HEK293T (cell line): ENCODE measurements around the gene CAMKMT.

Experiments used
- CTCF ChIA-PET: fragments of 350-600 bp; formaldehyde crosslinking; extraction: SDS; loops from one replicate; lab custom pipeline; 2021; ENCODE audit warnings: antibody characterized with exemption, inconsistent platforms; lab: Yijun Ruan, JAX
- POLR2A ChIA-PET: fragments of 350-600 bp; formaldehyde crosslinking; extraction: SDS; loops from one replicate; lab custom pipeline; 2020; ENCODE audit warnings: antibody characterized with exemption, inconsistent platforms; lab: Yijun Ruan, JAX
- DNase-seq: peaks from one replicate; pipeline ENCODE4 v3.0.0; 2012; ENCODE audit warnings: mixed read lengths; ENCODE audit errors: extremely low spot score
- ARNT ChIP-seq: fragments of 450-650 bp; IDR thresholded peaks from 2 replicates; pipeline ENCODE4 v1.6.1; 2017; ENCODE audit warnings: mild to moderate bottlenecking
- CTBP1 ChIP-seq: fragments of 450-650 bp; IDR thresholded peaks from 2 replicates; pipeline ENCODE4 v1.6.1; 2016; ENCODE audit warnings: borderline replicate concordance
- ELF4 ChIP-seq: fragments of 450-650 bp; IDR thresholded peaks from 2 replicates; pipeline ENCODE4 v1.6.1; 2017; ENCODE audit warnings: antibody characterized with exemption
- FOXA1 ChIP-seq: fragments of 450-650 bp; IDR thresholded peaks from 2 replicates; pipeline ENCODE4 v1.6.1; 2016; ENCODE audit warnings: mild to moderate bottlenecking
- FOXK2 ChIP-seq: fragments of 450-650 bp; IDR thresholded peaks from 2 replicates; pipeline ENCODE4 v1.6.1; 2016; ENCODE audit warnings: mild to moderate bottlenecking
- FOXM1 ChIP-seq: fragments of 450-650 bp; IDR thresholded peaks from 2 replicates; pipeline ENCODE4 v1.6.1; 2017; ENCODE audit warnings: mild to moderate bottlenecking, borderline replicate concordance
- HDGF ChIP-seq: fragments of 450-650 bp; IDR thresholded peaks from 2 replicates; pipeline ENCODE4 v1.6.1; 2017; ENCODE audit warnings: antibody characterized with exemption, borderline replicate concordance
- L3MBTL2 ChIP-seq: fragments of 450-650 bp; conservative IDR thresholded peaks from 2 replicates; pipeline ENCODE4 v1.6.1; 2016; ENCODE audit warnings: mild to moderate bottlenecking
- LEF1 ChIP-seq: fragments of 450-650 bp; IDR thresholded peaks from 2 replicates; pipeline ENCODE4 v1.6.1; 2017; ENCODE audit warnings: mild to moderate bottlenecking, borderline replicate concordance
- NFRKB ChIP-seq: fragments of 450-650 bp; IDR thresholded peaks from 2 replicates; pipeline ENCODE4 v1.6.1; 2016; ENCODE audit warnings: mild to moderate bottlenecking, moderate library complexity
- PKNOX1 ChIP-seq: fragments of 450-650 bp; IDR thresholded peaks from 2 replicates; pipeline ENCODE4 v1.6.1; 2016
- SP1 ChIP-seq: fragments of 450-650 bp; IDR thresholded peaks from 2 replicates; pipeline ENCODE4 v1.6.1; 2017
- SUZ12 ChIP-seq: fragments of 450-650 bp; IDR thresholded peaks from 2 replicates; pipeline ENCODE4 v1.6.1; 2016; ENCODE audit warnings: mild to moderate bottlenecking
- TARDBP ChIP-seq: fragments of 450-650 bp; IDR thresholded peaks from 2 replicates; pipeline ENCODE4 v1.6.1; 2016
- ZNF384 ChIP-seq: fragments of 450-650 bp; IDR thresholded peaks from 2 replicates; pipeline ENCODE4 v1.6.1; 2016

CAMKMT gene

DNA sequence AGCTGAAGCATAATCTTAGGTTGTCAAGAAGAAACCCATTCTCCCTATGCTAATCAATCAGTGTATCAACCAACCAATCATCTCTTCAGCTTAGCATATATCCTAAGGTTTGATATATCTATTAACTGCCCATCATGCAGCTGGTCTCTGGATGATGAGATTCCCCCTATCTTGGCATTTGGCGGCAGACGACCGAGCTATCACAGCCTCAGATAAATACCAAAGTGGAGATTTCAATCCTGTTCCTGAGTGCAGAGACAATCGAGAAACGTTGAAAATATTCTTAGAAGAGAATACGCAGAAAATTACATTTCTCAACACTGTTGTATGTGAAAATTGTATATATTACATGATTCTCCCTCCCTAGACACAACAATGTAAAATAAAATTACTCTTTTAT, 320.7 kb downstream of the CAMKMT start:
- TF ChIP-seq ZNF384 (no peak), TARDBP (no peak), ELF4 (no peak), HDGF (no peak)
- ChIA-PET CTCF (no interaction called here), POLR2A (no interaction called here)
- no peak for DNase-seq

DNA sequence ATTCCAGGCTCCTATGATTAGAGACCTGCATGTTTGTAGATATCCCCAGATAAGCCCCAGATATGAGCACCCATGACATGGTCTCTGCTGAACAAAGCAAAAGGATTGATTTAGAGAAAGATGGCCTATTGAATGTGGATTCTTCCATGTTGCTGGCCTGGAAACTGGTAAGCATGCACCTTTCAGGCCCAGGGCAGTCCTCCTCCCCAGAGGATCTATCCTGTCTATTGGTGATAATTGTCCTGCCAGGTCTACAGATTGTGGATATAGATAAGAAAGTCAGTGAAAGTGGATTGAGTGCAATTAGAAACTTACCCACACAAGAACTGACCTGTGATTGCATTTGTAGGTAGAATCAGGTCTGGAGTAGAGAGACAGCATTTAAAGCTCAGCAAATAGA, 322.8 kb downstream of the CAMKMT start:
- ChIA-PET POLR2A (interaction anchor here (1.0 kb wide), 1 partner anchor 322 kb away, joined by 3 read pairs; no protein-coding TSS in a partner anchor), CTCF (no interaction called here)
- DNase-seq, result no peak
- no peak for TF ChIP-seq FOXK2

DNA sequence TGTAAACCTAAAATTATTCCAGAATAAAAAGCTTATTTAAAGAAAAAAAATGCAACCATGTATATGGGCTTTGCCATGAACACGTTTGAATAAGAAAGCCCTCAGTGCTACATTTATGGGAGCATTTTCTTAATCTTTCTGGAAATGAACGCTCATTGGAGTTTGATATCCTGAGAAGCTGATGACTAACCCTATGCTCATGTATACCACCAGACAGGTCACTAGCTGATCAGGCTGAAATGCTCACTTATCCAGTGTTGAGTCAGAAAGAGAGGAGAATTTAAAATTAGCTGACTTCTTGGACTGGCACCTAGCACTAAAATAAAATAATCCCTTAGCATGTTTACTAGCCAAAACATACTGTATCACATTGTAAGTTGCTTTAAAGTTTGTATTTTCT, 324.8 kb downstream of the CAMKMT start:
- TF ChIP-seq ELF4, result no peak
- TF ChIP-seq SUZ12, result no peak
- no peak for TF ChIP-seq FOXK2
- TF ChIP-seq PKNOX1, result no peak
- no peak for TF ChIP-seq LEF1
- TF ChIP-seq TARDBP, result no peak
- no peak for TF ChIP-seq HDGF
- TF ChIP-seq NFRKB, result no peak
- POLR2A ChIA-PET, result no interaction called here
- no peak for DNase-seq
- CTCF ChIA-PET, result no interaction called here

- DNase-seq, result no peak
- CTCF ChIA-PET, result no interaction called here
- TF ChIP-seq NFRKB (no peak), PKNOX1 (no peak), ARNT (no peak), FOXK2 (no peak), TARDBP (no peak), CTBP1 (no peak), FOXA1 (no peak), ELF4 (no peak), LEF1 (no peak), L3MBTL2 (no peak), ZNF384 (no peak)
- POLR2A ChIA-PET, result no interaction called here
Measured at GRCh38 chr2:44687686-44688455, 326.1 kb downstream of the CAMKMT start.

DNA sequence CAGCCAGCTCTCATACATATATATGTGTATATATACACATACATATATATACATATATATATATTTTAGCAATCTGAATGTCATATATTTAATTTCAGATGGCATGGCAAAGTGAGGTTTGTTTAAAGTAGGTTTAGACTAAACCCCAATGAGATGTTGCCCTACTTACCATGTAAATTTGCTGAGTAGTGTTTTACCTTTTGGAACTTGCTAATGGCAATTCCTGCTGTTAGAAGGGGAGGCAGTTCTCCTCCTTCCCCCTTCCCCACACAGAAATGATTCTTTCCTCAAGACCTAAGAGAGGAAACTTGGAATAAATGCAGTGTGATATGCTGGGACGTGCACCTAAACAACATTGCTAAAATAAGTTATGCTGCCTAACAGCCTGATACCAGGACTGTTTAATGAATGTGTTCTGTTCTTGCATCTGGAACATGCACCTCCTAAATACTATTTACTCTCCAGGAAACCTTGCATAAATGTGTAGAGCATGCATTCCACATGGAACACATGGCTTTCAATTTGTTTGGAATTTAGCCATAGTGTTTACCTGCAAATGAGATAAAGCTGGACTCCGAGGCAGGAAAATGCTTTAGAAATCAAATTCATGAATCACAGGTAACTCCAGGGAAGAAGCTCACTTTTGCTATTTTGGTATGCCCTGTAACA, 326.8 kb downstream of the CAMKMT start:
- POLR2A ChIA-PET, result no interaction called here
- CTCF ChIA-PET, result no interaction called here
- TF ChIP-seq ARNT (no peak), SP1 (no peak), TARDBP (no peak), ZNF384 (no peak), SUZ12 (no peak), FOXM1 (no peak), FOXK2 (no peak), FOXA1 (no peak), LEF1 (no peak), PKNOX1 (no peak), ELF4 (no peak), NFRKB (no peak), HDGF (no peak), L3MBTL2 (no peak)
- no peak for DNase-seq

- DNase-seq, result no peak
- ChIA-PET CTCF (no interaction called here), POLR2A (no interaction called here)
- no peak for TF ChIP-seq PKNOX1
- TF ChIP-seq HDGF, result no peak
- no peak for TF ChIP-seq FOXA1
- TF ChIP-seq L3MBTL2, result no peak
- TF ChIP-seq ZNF384, result no peak
- no peak for TF ChIP-seq ARNT
- no peak for TF ChIP-seq LEF1
Measured at GRCh38 chr2:44689516-44689915, 327.8 kb downstream of the CAMKMT start.
